B cell (primary cell): ENCODE data around the gene JUND.

Experiments used
- EZH2 ChIP-seq: IDR thresholded peaks from 2 replicates; pipeline ENCODE4 v1.6.1; 2012; ENCODE audit warnings: borderline replicate concordance, low read depth, mild to moderate bottlenecking, moderate library complexity, low read length; ENCODE audit not compliant: insufficient read depth, poor library complexity, severe bottlenecking
- TF ChIP-seq, protein P1 (sequence below): fragments of 200-600 bp; IDR thresholded peaks from one replicate; pipeline ENCODE4 v1.8.0; 2022; ENCODE audit warnings: antibody characterized with exemption, mild to moderate bottlenecking

DNA sequence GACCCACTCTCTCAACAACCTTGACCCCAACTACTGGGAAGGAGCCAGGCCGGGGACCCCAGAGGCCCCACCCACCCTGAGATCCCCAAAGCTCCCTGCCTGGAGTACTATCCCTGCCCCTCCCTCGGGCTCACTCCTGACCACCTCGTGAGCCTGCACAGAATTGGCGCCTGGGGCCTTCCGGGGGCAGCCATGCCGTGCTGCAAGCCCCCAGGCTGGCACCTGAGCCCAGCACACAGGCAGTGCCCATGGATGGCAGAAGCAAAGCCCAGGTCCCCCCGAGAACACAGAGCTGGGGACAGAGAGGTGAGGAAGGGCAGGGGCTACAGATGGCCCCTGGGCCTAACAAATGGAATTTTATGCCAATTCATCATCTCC is 27.5 kb upstream of the JUND start:
- TF ChIP-seq, protein P1, sequence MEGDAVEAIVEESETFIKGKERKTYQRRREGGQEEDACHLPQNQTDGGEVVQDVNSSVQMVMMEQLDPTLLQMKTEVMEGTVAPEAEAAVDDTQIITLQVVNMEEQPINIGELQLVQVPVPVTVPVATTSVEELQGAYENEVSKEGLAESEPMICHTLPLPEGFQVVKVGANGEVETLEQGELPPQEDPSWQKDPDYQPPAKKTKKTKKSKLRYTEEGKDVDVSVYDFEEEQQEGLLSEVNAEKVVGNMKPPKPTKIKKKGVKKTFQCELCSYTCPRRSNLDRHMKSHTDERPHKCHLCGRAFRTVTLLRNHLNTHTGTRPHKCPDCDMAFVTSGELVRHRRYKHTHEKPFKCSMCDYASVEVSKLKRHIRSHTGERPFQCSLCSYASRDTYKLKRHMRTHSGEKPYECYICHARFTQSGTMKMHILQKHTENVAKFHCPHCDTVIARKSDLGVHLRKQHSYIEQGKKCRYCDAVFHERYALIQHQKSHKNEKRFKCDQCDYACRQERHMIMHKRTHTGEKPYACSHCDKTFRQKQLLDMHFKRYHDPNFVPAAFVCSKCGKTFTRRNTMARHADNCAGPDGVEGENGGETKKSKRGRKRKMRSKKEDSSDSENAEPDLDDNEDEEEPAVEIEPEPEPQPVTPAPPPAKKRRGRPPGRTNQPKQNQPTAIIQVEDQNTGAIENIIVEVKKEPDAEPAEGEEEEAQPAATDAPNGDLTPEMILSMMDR: no peak
- TF ChIP-seq EZH2: no peak
